ENCODE results near the gene GHRH.

GHRH gene

GRCh38 chr20:37201827-37202162, 59.8 kb downstream of the GHRH start:
- no peak for DNase-seq
